HepG2 (cell line): ENCODE measurements around the gene SRXN1. TPM values are rescaled to one million over a fixed set of nuclear protein-coding genes. Genes with fewer than 3 reads are reported as not detected.

Experiments used
- BRD4 ChIP-seq: sonication (generic); formaldehyde crosslinking; IDR thresholded peaks from 2 replicates; pipeline ENCODE4 v1.4.0; 2020; ENCODE audit warnings: missing genetic modification reagents
- MAFK ChIP-seq, 2 experiments: IDR thresholded peaks in 1 of 2; conservative IDR thresholded peaks in 1 of 2; 2 replicates each; pipeline ENCODE4 v1.6.1; 2011; ENCODE audit warnings: improper control_type of control experiment in 2 of 2, low read length in 2 of 2
- MTF1 ChIP-seq: sonication (generic); formaldehyde crosslinking; IDR thresholded peaks from 2 replicates; pipeline ENCODE4 v1.5.0; 2020; ENCODE audit warnings: missing genetic modification reagents
- RFXAP ChIP-seq: sonication (generic); formaldehyde crosslinking; IDR thresholded peaks from 2 replicates; pipeline ENCODE4 v1.4.0; 2020; ENCODE audit warnings: missing genetic modification reagents, borderline replicate concordance
- SETDB1 ChIP-seq: sonication (generic); formaldehyde crosslinking; IDR thresholded peaks from 2 replicates; pipeline ENCODE4 v1.5.1; 2020; ENCODE audit warnings: missing genetic modification reagents, mild to moderate bottlenecking, borderline replicate concordance
- SRY ChIP-seq: sonication (generic); formaldehyde crosslinking; IDR thresholded peaks from 2 replicates; pipeline ENCODE4 v1.8.0; 2022; ENCODE audit warnings: mild to moderate bottlenecking, missing genetic modification reagents
- TAF1 ChIP-seq: sonication (generic); formaldehyde crosslinking; IDR thresholded peaks from 2 replicates; pipeline ENCODE4 v1.4.0; 2020; ENCODE audit warnings: missing genetic modification reagents
- ZEB1 ChIP-seq: IDR thresholded peaks from 2 replicates; pipeline ENCODE4 v1.6.1; 2012; ENCODE audit warnings: mild to moderate bottlenecking, low read depth, inconsistent platforms; ENCODE audit not compliant: insufficient replicate concordance
- ZFP36 ChIP-seq: fragments of 150-350 bp; IDR thresholded peaks from 2 replicates; pipeline ENCODE4 v1.6.1; 2018; ENCODE audit warnings: borderline replicate concordance, low read length, low read depth; ENCODE audit not compliant: partially characterized antibody
- ZFYVE20 ChIP-seq: sonication (generic); formaldehyde crosslinking; IDR thresholded peaks from 2 replicates; pipeline ENCODE4 v1.8.0; 2023; ENCODE audit warnings: low read depth, mild to moderate bottlenecking, moderate library complexity, missing genetic modification reagents, borderline replicate concordance
- ZNF234 ChIP-seq: sonication (generic); formaldehyde crosslinking; conservative IDR thresholded peaks from 2 replicates; pipeline ENCODE4 v1.5.1; 2020; ENCODE audit warnings: mild to moderate bottlenecking, missing genetic modification reagents
- ZNF296 ChIP-seq: sonication (generic); formaldehyde crosslinking; conservative IDR thresholded peaks from 2 replicates; pipeline ENCODE4 v1.5.0; 2020; ENCODE audit warnings: mild to moderate bottlenecking, missing genetic modification reagents
- polyA plus RNA-seq, 8 experiments: library from polyadenylated mRNA; depleted of rRNA in 3 of 8; stranded (reverse) in 7 of 8; unstranded in 1 of 8; fragments of >200 nt; fragmentation: Illumina TruSeq in 4 of 8; extraction: Trizol in 4 of 8; gene quantifications; 2 replicates each; pipeline versions ENCODE4 v1.2.1 to v1.2.3, GENCODE V29; 2011 to 2016; ENCODE audit warnings: low read depth in 4 of 8, missing spikeins in 1 of 8, mixed read lengths in 1 of 8; ENCODE audit not compliant: insufficient read depth in 1 of 8
- total RNA-seq, 5 experiments: library from RNA; depleted of rRNA; stranded (reverse); fragments of >200 nt; fragmentation: Illumina TruSeq; extraction: Trizol; gene quantifications; 2 replicates each; pipeline ENCODE4 v1.2.3, GENCODE V29; 2016; ENCODE audit warnings: low read depth in 1 of 5
- TF ChIP-seq, protein P1 (sequence below): sonication (generic); formaldehyde crosslinking; IDR thresholded peaks from 2 replicates; pipeline ENCODE4 v1.4.0; 2020; ENCODE audit warnings: low read depth, missing genetic modification reagents
- TF ChIP-seq, protein P2 (sequence below), 2 experiments: sonication (generic) in 1 of 2; formaldehyde crosslinking in 1 of 2; IDR thresholded peaks; 2 replicates each; pipeline versions ENCODE4 v1.5.1 to v1.6.1; 2011 to 2020; ENCODE audit warnings: borderline replicate concordance in 1 of 2, low read depth in 1 of 2, low read length in 1 of 2, mild to moderate bottlenecking in 1 of 2, missing genetic modification reagents in 1 of 2, moderate library complexity in 1 of 2
- TF ChIP-seq, protein P3 (sequence below): sonication (generic); formaldehyde crosslinking; IDR thresholded peaks from 2 replicates; pipeline ENCODE4 v1.9.0; 2021; ENCODE audit warnings: missing genetic modification reagents, borderline replicate concordance
- TF ChIP-seq, protein P4 (sequence below): IDR thresholded peaks from 2 replicates; pipeline ENCODE4 v1.6.1; 2016; ENCODE audit warnings: mild to moderate bottlenecking
- TF ChIP-seq, protein P5 (sequence below): sonication (generic); formaldehyde crosslinking; IDR thresholded peaks from 2 replicates; pipeline ENCODE4 v1.4.0; 2020; ENCODE audit warnings: missing genetic modification reagents

Gene SRXN1
- total and polyA plus RNA-seq, 2 of the 13 experiments (the other 11 are each of a cell fraction or from before 2014, with no cell fraction given): 29.9 to 87.7 TPM

DNA sequence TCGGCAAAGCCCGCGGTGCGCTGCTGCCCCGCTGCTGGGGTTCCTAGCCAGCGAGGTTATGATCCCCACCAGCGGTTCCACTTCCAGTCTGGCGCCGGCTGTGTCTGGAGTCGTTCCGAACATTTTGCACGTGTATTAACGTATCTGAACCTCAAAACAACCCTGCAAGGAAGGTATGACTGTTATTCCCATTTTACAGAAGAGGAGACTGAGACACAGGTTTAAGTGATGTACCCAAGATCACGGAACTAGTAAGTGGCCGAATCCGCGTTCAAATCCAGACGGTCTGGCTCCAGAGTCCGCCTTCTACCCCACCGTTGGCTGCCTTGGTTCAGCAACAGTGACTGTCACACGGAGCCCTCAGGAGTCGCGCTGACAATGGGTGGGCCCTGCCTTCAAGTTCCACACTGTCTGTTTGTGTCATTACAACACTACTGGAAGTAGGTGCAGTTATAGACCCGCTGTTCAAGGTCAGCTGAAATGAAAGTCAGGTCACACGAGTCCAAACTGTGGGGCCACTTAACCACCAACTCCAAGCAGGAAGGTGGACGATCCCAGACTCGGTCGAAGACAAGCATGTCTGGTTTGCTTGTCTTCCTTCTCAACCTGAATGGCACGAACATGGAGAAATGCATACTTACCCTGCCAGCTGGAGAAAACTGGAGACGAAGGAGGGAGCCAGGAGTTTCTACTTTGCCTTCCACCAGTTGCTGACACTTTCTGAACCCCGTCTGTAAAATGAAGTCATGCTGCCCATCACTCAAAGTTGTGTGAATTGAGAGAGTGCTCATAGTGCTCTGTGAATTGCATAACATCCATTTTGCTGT is 803 bp upstream of the SRXN1 start (continued):
- TF ChIP-seq, protein P1, sequence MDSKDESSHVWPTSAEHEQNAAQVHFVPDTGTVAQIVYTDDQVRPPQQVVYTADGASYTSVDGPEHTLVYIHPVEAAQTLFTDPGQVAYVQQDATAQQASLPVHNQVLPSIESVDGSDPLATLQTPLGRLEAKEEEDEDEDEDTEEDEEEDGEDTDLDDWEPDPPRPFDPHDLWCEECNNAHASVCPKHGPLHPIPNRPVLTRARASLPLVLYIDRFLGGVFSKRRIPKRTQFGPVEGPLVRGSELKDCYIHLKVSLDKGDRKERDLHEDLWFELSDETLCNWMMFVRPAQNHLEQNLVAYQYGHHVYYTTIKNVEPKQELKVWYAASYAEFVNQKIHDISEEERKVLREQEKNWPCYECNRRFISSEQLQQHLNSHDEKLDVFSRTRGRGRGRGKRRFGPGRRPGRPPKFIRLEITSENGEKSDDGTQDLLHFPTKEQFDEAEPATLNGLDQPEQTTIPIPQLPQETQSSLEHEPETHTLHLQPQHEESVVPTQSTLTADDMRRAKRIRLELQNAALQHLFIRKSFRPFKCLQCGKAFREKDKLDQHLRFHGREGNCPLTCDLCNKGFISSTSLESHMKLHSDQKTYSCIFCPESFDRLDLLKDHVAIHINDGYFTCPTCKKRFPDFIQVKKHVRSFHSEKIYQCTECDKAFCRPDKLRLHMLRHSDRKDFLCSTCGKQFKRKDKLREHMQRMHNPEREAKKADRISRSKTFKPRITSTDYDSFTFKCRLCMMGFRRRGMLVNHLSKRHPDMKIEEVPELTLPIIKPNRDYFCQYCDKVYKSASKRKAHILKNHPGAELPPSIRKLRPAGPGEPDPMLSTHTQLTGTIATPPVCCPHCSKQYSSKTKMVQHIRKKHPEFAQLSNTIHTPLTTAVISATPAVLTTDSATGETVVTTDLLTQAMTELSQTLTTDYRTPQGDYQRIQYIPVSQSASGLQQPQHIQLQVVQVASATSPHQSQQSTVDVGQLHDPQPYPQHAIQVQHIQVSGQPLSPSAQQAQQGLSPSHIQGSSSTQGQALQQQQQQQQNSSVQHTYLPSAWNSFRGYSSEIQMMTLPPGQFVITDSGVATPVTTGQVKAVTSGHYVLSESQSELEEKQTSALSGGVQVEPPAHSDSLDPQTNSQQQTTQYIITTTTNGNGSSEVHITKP: no peak
- TF ChIP-seq, protein P2, sequence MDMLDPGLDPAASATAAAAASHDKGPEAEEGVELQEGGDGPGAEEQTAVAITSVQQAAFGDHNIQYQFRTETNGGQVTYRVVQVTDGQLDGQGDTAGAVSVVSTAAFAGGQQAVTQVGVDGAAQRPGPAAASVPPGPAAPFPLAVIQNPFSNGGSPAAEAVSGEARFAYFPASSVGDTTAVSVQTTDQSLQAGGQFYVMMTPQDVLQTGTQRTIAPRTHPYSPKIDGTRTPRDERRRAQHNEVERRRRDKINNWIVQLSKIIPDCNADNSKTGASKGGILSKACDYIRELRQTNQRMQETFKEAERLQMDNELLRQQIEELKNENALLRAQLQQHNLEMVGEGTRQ (IDR thresholded peaks at IDR 0.05; ENCODE audit: low read depth, low read length): no peak; the same call in 1 of the 2 replicates
- TF ChIP-seq, protein P2 (CRISPR knock-in tag; IDR thresholded peaks at IDR 0.05; ENCODE audit: borderline replicate concordance): no peak; the same call in 1 of the 2 replicates
- TF ChIP-seq BRD4: no peak
- TF ChIP-seq, protein P3, sequence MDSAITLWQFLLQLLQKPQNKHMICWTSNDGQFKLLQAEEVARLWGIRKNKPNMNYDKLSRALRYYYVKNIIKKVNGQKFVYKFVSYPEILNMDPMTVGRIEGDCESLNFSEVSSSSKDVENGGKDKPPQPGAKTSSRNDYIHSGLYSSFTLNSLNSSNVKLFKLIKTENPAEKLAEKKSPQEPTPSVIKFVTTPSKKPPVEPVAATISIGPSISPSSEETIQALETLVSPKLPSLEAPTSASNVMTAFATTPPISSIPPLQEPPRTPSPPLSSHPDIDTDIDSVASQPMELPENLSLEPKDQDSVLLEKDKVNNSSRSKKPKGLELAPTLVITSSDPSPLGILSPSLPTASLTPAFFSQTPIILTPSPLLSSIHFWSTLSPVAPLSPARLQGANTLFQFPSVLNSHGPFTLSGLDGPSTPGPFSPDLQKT (CRISPR knock-in tag): no peak
- no peak for TF ChIP-seq ZEB1
- TF ChIP-seq ZFYVE20 (CRISPR knock-in tag): no peak
- TF ChIP-seq ZFP36: no peak
- TF ChIP-seq, protein P4, sequence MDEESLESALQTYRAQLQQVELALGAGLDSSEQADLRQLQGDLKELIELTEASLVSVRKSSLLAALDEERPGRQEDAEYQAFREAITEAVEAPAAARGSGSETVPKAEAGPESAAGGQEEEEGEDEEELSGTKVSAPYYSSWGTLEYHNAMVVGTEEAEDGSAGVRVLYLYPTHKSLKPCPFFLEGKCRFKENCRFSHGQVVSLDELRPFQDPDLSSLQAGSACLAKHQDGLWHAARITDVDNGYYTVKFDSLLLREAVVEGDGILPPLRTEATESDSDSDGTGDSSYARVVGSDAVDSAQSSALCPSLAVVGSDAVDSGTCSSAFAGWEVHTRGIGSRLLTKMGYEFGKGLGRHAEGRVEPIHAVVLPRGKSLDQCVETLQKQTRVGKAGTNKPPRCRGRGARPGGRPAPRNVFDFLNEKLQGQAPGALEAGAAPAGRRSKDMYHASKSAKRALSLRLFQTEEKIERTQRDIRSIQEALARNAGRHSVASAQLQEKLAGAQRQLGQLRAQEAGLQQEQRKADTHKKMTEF: peak; percentile 54
- TF ChIP-seq MTF1 (CRISPR knock-in tag): no peak
- peak; percentile 43; the same call in 1 of the 2 replicates for TF ChIP-seq SRY (CRISPR knock-in tag)
- no peak for TF ChIP-seq ZNF234 (CRISPR knock-in tag)
- no peak for TF ChIP-seq MAFK (conservative IDR thresholded peaks at IDR 0.05 in 1 of 2, IDR thresholded peaks at IDR 0.05 in 1 of 2; ENCODE audit: low read length in 2 of 2)
- TF ChIP-seq TAF1 (CRISPR knock-in tag): peak; percentile 28; the same call in 1 of the 2 replicates
- TF ChIP-seq SETDB1 (CRISPR knock-in tag): no peak
- no peak for TF ChIP-seq RFXAP (CRISPR knock-in tag)
- TF ChIP-seq, protein P5, sequence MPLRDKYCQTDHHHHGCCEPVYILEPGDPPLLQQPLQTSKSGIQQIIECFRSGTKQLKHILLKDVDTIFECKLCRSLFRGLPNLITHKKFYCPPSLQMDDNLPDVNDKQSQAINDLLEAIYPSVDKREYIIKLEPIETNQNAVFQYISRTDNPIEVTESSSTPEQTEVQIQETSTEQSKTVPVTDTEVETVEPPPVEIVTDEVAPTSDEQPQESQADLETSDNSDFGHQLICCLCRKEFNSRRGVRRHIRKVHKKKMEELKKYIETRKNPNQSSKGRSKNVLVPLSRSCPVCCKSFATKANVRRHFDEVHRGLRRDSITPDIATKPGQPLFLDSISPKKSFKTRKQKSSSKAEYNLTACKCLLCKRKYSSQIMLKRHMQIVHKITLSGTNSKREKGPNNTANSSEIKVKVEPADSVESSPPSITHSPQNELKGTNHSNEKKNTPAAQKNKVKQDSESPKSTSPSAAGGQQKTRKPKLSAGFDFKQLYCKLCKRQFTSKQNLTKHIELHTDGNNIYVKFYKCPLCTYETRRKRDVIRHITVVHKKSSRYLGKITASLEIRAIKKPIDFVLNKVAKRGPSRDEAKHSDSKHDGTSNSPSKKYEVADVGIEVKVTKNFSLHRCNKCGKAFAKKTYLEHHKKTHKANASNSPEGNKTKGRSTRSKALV: no peak; the same call in 1 of the 2 replicates
- no peak for TF ChIP-seq ZNF296 (CRISPR knock-in tag)
